ENCODE results near the gene FSCN2.

- no peak for TF ChIP-seq CTCF (IDR thresholded peaks at IDR 0.05; ENCODE audit: insufficient read depth, low read depth, low read length)
- no peak for TF ChIP-seq EZH2 (IDR thresholded peaks at IDR 0.05; ENCODE audit: insufficient read depth, low read length)
Observed at GRCh38 chr17:81512562-81513371, 15.4 kb upstream of the FSCN2 start, which contains the start of gene ACTG1.

Data from astrocyte (in vitro differentiated cells and primary cell).